ENCODE results near the gene DRGX. TPM values are rescaled to one million over a fixed set of nuclear protein-coding genes. Genes with fewer than 3 reads are reported as not detected.

The DRGX gene
- total and polyA plus RNA-seq, 10 of the 15 experiments (the other 5 are each of a cell fraction or from before 2014, with no cell fraction given), result not detected

- 4% methylated on average over 2 of the region's 2 CpGs for WGBS (ENCODE audit: insufficient coverage, insufficient replicate concordance, low lambda C conversion rate, missing lambda C conversion rate)
- TF ChIP-seq POLR2AphosphoS2 (IDR thresholded peaks at IDR 0.05; ENCODE audit: low read depth, low read length) (no peak), HDAC2 (IDR thresholded peaks at IDR 0.05) (no peak), E2F4 (IDR thresholded peaks at IDR 0.05; ENCODE audit: low read depth, low read length) (no peak), KLF5 (IDR thresholded peaks at IDR 0.05; ENCODE audit: partially characterized antibody) (no peak)
- H3K4me3 ChIP-seq, result no peak overlapping the region
- H3K36me3 ChIP-seq (ENCODE audit: control insufficient read depth in 2 of 2, insufficient read depth in 2 of 2, low read length in 1 of 2), result no peaks in the 10 kb centered on the region
- H3K79me2 ChIP-seq (ENCODE audit: control insufficient read depth, insufficient read depth, low read length), result no peaks in the 10 kb centered on the region
- H3K27ac ChIP-seq (ENCODE audit: control insufficient read depth, insufficient read depth), result no peak overlapping the region
- ATAC-seq, result no peak
- peaks cover 9 to 16% of the 10 kb centered on the region in 2 experiments; a peak in 3 of 4 replicates for H3K27me3 ChIP-seq (replicated peaks in 1 of 2; ENCODE audit: control insufficient read depth in 2 of 2, insufficient read depth in 2 of 2, low read length in 1 of 2)
- no peaks in the 10 kb centered on the region for H4K20me1 ChIP-seq (ENCODE audit: control insufficient read depth, insufficient read depth)
- ChIA-PET POLR2A (interaction anchor here (0.6 kb wide), 1 partner anchor 914 kb away, joined by 3 read pairs; no protein-coding TSS in a partner anchor), SMC1A (ENCODE audit: uncharacterized antibody, unreplicated experiment) (interaction anchor here (1.1 kb wide), 1 partner anchor 113 kb away, joined by 3 read pairs; no protein-coding TSS in a partner anchor), CTCF (interaction anchor here (0.9 to 1.4 kb wide), 3 partner anchors 13 to 119 kb away, joined by 3 to 5 read pairs (median 3); no protein-coding TSS in a partner anchor), RAD21 (ENCODE audit: unreplicated experiment) (no interaction called here)
- intact Hi-C loops (cut with micrococcal nuclease; ENCODE audit: unreplicated experiment) (loop anchor here (10.0 kb wide), 1 partner anchor 416 kb away; no protein-coding TSS in a partner anchor), in situ Hi-C loops (cut with MboI) (no loop called here)
- FAIRE-seq, result no peak
- BruUV-seq (replicated peaks), result no TSS peak
- no peak overlapping the region for H2AFZ ChIP-seq (ENCODE audit: control insufficient read depth, low read depth, low read length)
- H3K9ac ChIP-seq (ENCODE audit: control insufficient read depth, insufficient read depth, low read length), result no peak overlapping the region
- no peak for DNase-seq (ENCODE audit: low read depth, low spot score)
- no peak overlapping the region for H3K4me2 ChIP-seq (ENCODE audit: control insufficient read depth, insufficient read depth)
- H3K9me3 ChIP-seq (replicated peaks; ENCODE audit: control insufficient read depth, insufficient read depth, low read length), result no peaks in the 10 kb centered on the region; the same call in 2 of the 3 replicates
- no peaks in the 10 kb centered on the region for H3K4me1 ChIP-seq (ENCODE audit: control insufficient read depth, insufficient read depth, low read length)
These were observed 4.5 kb upstream of the DRGX start for GRCh38 chr10:49400365-49400764.

- Histone ChIP-seq H3K4me3 (no peak overlapping the region), H3K36me3 (ENCODE audit: control insufficient read depth in 2 of 2, insufficient read depth in 2 of 2, low read length in 1 of 2) (no peaks in the 10 kb centered on the region), H3K27ac (ENCODE audit: control insufficient read depth, insufficient read depth) (no peak overlapping the region), H4K20me1 (ENCODE audit: control insufficient read depth, insufficient read depth) (no peaks in the 10 kb centered on the region), H3K79me2 (ENCODE audit: control insufficient read depth, insufficient read depth, low read length) (no peaks in the 10 kb centered on the region), H3K9me3 (replicated peaks; ENCODE audit: control insufficient read depth, insufficient read depth, low read length) (no peaks in the 10 kb centered on the region; the same call in 2 of the 3 replicates), H3K9ac (ENCODE audit: control insufficient read depth, insufficient read depth, low read length) (no peak overlapping the region), H3K27me3 (replicated peaks in 1 of 2; ENCODE audit: control insufficient read depth in 2 of 2, insufficient read depth in 2 of 2, low read length in 1 of 2) (peaks cover 9 to 14% of the 10 kb centered on the region in 2 experiments; a peak in 3 of 4 replicates), H3K4me2 (ENCODE audit: control insufficient read depth, insufficient read depth) (no peak overlapping the region), H2AFZ (ENCODE audit: control insufficient read depth, low read depth, low read length) (no peak overlapping the region), H3K4me1 (ENCODE audit: control insufficient read depth, insufficient read depth, low read length) (no peaks in the 10 kb centered on the region)
- no TSS peak for BruUV-seq (replicated peaks)
- TF ChIP-seq BRCA1 (IDR thresholded peaks at IDR 0.05; ENCODE audit: low read depth, low read length) (no peak), E2F8 (IDR thresholded peaks at IDR 0.05; ENCODE audit: low read depth, partially characterized antibody) (no peak), NFYA (IDR thresholded peaks at IDR 0.05; ENCODE audit: borderline replicate concordance, low read depth, low read length) (no peak), BMI1 (IDR thresholded peaks at IDR 0.05; ENCODE audit: borderline replicate concordance) (no peak), CHD1 (IDR thresholded peaks at IDR 0.05; ENCODE audit: low read depth, low read length) (no peak), SMAD5 (IDR thresholded peaks at IDR 0.05; ENCODE audit: low read depth) (no peak)
- FAIRE-seq, result no peak
- POLR2A ChIA-PET, result no interaction called here
- SMC1A ChIA-PET (ENCODE audit: uncharacterized antibody, unreplicated experiment), result no interaction called here
- CTCF ChIA-PET, result interaction anchor here (1.2 kb wide), 1 partner anchor 9 kb away, joined by 4 read pairs; no protein-coding TSS in a partner anchor
- WGBS (ENCODE audit: insufficient coverage, insufficient replicate concordance, low lambda C conversion rate, missing lambda C conversion rate), result 33% methylated on average over 6 of the region's 9 CpGs
- in situ Hi-C loops (cut with MboI) (no loop called here), intact Hi-C loops (cut with micrococcal nuclease; ENCODE audit: unreplicated experiment) (no loop called here)
- DNase-seq (ENCODE audit: low read depth, low spot score), result no peak
- no peak for ATAC-seq
- RAD21 ChIA-PET (ENCODE audit: unreplicated experiment), result no interaction called here
These were observed 3.1 kb upstream of the DRGX start for GRCh38 chr10:49398986-49399385.

All from GM12878 (cell line).